Measurements from ENCODE around the gene CES4A. TPM values are rescaled to one million over a fixed set of nuclear protein-coding genes. Genes with fewer than 3 reads are reported as not detected.

The CES4A gene
- total RNA-seq, 1 experiment from 2014 or later: 1.9 TPM

- H3K27ac ChIP-seq (ENCODE audit: insufficient read length, low read depth, low read length): no peak overlapping the region
- H4K5ac ChIP-seq (ENCODE audit: insufficient read length, low read depth, low read length): no peak overlapping the region
- no peak for TF ChIP-seq CTCF (conservative IDR thresholded peaks at IDR 0.05)
- no peak overlapping the region for H4K91ac ChIP-seq (ENCODE audit: insufficient read length, low read depth, low read length)
- no peaks in the 10 kb centered on the region for H3K79me2 ChIP-seq (ENCODE audit: insufficient read depth, low read length)
- no peak overlapping the region for H3K23ac ChIP-seq (ENCODE audit: insufficient read length, low read depth, low read length)
- H3K27me3 ChIP-seq (ENCODE audit: insufficient read depth, low read length): no peaks in the 10 kb centered on the region
- H3K9me3 ChIP-seq (ENCODE audit: control insufficient read depth, low read depth, low read length): no peaks in the 10 kb centered on the region
- H3K4me1 Mint-ChIP-seq: peaks cover 10 to 12% of the 10 kb centered on the region in 2 experiments
- H2AFZ ChIP-seq (ENCODE audit: low read length): no peak overlapping the region
- H2BK5ac ChIP-seq (ENCODE audit: insufficient read length, low read length): no peak overlapping the region
- no peak overlapping the region for H3K18ac ChIP-seq (ENCODE audit: insufficient read length, low read depth, low read length)
- H3K27me3 Mint-ChIP-seq (ENCODE audit: low read depth): peaks cover 7% of the 10 kb centered on the region
- no peak overlapping the region for H4K8ac ChIP-seq (replicated peaks; ENCODE audit: insufficient read length, low read depth, low read length)
- no peak overlapping the region for H3K4me3 Mint-ChIP-seq
- no peaks in the 10 kb centered on the region for H3K23me2 ChIP-seq (ENCODE audit: insufficient read length, low read depth, low read length, poor library complexity, severe bottlenecking)
- no peaks in the 10 kb centered on the region for H4K20me1 ChIP-seq (ENCODE audit: control insufficient read depth, insufficient read depth, insufficient read length)
- no peak overlapping the region for H2BK12ac ChIP-seq (ENCODE audit: insufficient read length, low read depth, low read length)
- no peak overlapping the region for H3T11ph ChIP-seq (ENCODE audit: low read length)
- no peak overlapping the region for H2AK5ac ChIP-seq (ENCODE audit: insufficient read length, low read length)
- H2BK120ac ChIP-seq (ENCODE audit: low read depth, low read length, poor library complexity, severe bottlenecking): no peak overlapping the region
- H3K36me3 Mint-ChIP-seq (ENCODE audit: insufficient read depth in 1 of 3, low read depth in 3 of 3): no peaks in the 10 kb centered on the region
- H2BK20ac ChIP-seq (ENCODE audit: low read depth, low read length, poor library complexity, severe bottlenecking): no peak overlapping the region
- H3K56ac ChIP-seq (ENCODE audit: insufficient read length, low read depth, low read length): no peak overlapping the region
- H3K4me1 ChIP-seq (ENCODE audit: insufficient read depth, low read length): no peaks in the 10 kb centered on the region; the same call in 1 of the 2 replicates
- H3K27ac Mint-ChIP-seq: peak overlapping the region in 1 of 3 experiments; percentile 47; a peak in 1 of 7 replicates
- no CpG with 5 or more reads among the region's 9 CpGs for WGBS (ENCODE audit: extremely low coverage, insufficient read length, low lambda C conversion rate)
- no peak overlapping the region; the same call in 1 of the 2 replicates for H3K14ac ChIP-seq (ENCODE audit: insufficient read depth, low read length)
- no peak overlapping the region for H2BK15ac ChIP-seq (ENCODE audit: low read depth, low read length)
- no peaks in the 10 kb centered on the region; a peak in 1 of 5 replicates for H3K9me3 Mint-ChIP-seq
- H3K4me2 ChIP-seq (ENCODE audit: insufficient read depth, insufficient read length, low read length): no peak overlapping the region
- H3K4ac ChIP-seq (ENCODE audit: low read depth, low read length): no peak overlapping the region
- H3K79me1 ChIP-seq (ENCODE audit: insufficient read depth, low read depth, low read length, poor library complexity, severe bottlenecking): no peaks in the 10 kb centered on the region
- H3K9ac ChIP-seq (ENCODE audit: extremely low read depth, insufficient read length, low read length): no peak overlapping the region
- DNase-seq: no peak
Observed at GRCh38 chr16:66972983-66973382, 15.4 kb upstream of the CES4A start.

Data from H9 (cell line).